OCI-LY7 (cell line): ENCODE data around the gene ROBO1. TPM values are rescaled to one million over a fixed set of nuclear protein-coding genes. Genes with fewer than 3 reads are reported as not detected.

Experiments used
- BruUV-seq: library from RNA; stranded (reverse); fragments of 400-500 nt; replicated peaks from 2 replicates; lab custom pipeline; 2021; lab: Mats Ljungman, UMichigan
- CTCF ChIA-PET: fragments of 300-600 bp; sonication (Branson Sonifier 250); formaldehyde crosslinking; loops from one replicate; lab custom pipeline; 2022; ENCODE audit warnings: antibody characterized with exemption; ENCODE audit not compliant: unreplicated experiment; lab: Charles Lee
- POLR2A ChIA-PET: fragments of 300-600 bp; sonication (Branson Sonifier 250); formaldehyde crosslinking; loops from one replicate; lab custom pipeline; 2022; ENCODE audit warnings: antibody characterized with exemption; lab: Charles Lee
- DNase-seq: peaks from one replicate; pipeline ENCODE4 v3.0.0-alpha.2; 2015; ENCODE audit warnings: low spot score
- H2AFZ ChIP-seq: fragments of 200-600 bp; sonication (generic), shearing (Covaris generic); 2 replicates; pipeline ENCODE4 v1.6.1; 2014; ENCODE audit warnings: mild to moderate bottlenecking, antibody characterized with exemption, low read length, moderate library complexity
- H3K27ac ChIP-seq: fragments of 200-600 bp; sonication (generic); 2 replicates; pipeline ENCODE4 v1.5.1; 2014; ENCODE audit warnings: mixed run types, low read depth, mild to moderate bottlenecking, moderate library complexity, low read length, inconsistent platforms; ENCODE audit not compliant: poor library complexity, severe bottlenecking
- H3K36me3 ChIP-seq: fragments of 200-600 bp; sonication (generic); 2 replicates; pipeline ENCODE4 v1.6.1; 2014; ENCODE audit warnings: mild to moderate bottlenecking, antibody characterized with exemption, low read length, moderate library complexity, mixed read lengths; ENCODE audit not compliant: insufficient read depth
- H3K4me1 ChIP-seq: fragments of 200-600 bp; sonication (generic); 2 replicates; pipeline ENCODE4 v1.5.1; 2014; ENCODE audit warnings: mild to moderate bottlenecking, low read length; ENCODE audit not compliant: insufficient read depth, poor library complexity, severe bottlenecking
- H3K4me2 ChIP-seq: fragments of 200-600 bp; sonication (generic); 2 replicates; pipeline ENCODE4 v1.6.1; 2014; ENCODE audit warnings: mild to moderate bottlenecking, low read length
- H3K4me3 ChIP-seq: fragments of 200-600 bp; sonication (generic); 2 replicates; pipeline ENCODE4 v1.5.1; 2014; ENCODE audit warnings: mild to moderate bottlenecking, low read depth, low read length; ENCODE audit not compliant: poor library complexity, severe bottlenecking
- H3K79me2 ChIP-seq: fragments of 200-600 bp; sonication (generic); 2 replicates; pipeline ENCODE4 v1.6.1; 2016; ENCODE audit warnings: low read depth, mild to moderate bottlenecking, low read length, moderate library complexity, mixed read lengths; ENCODE audit not compliant: insufficient read depth
- H3K9me2 ChIP-seq: fragments of 200-600 bp; sonication (generic); 2 replicates; pipeline ENCODE4 v1.6.1; 2016; ENCODE audit warnings: mild to moderate bottlenecking, low read length, mixed read lengths; ENCODE audit not compliant: insufficient read depth
- H3K9me3 ChIP-seq: fragments of 200-600 bp; sonication (generic); 2 replicates; pipeline ENCODE4 v1.6.1; 2014; ENCODE audit warnings: mild to moderate bottlenecking, mixed run types, low read length, mixed read lengths
- H4K20me1 ChIP-seq: fragments of 200-600 bp; sonication (generic); 2 replicates; pipeline ENCODE4 v1.6.1; 2014; ENCODE audit warnings: mild to moderate bottlenecking, antibody characterized with exemption, low read length, moderate library complexity, mixed read lengths; ENCODE audit not compliant: insufficient read depth
- EZH2phosphoT487 ChIP-seq: fragments of 200-600 bp; sonication (generic); IDR thresholded peaks from 2 replicates; pipeline ENCODE4 v1.6.1; 2018; ENCODE audit warnings: low read depth, borderline replicate concordance, mild to moderate bottlenecking, mixed run types, antibody characterized with exemption, low read length, moderate library complexity, mixed read lengths
- intact Hi-C: fragments of 100-400 bp; cut with micrococcal nuclease; formaldehyde crosslinking; loops from one replicate; pipeline ENCODE4 v1.10.0; 2022; ENCODE audit not compliant: unreplicated experiment
- total RNA-seq, 2 experiments: library from RNA; depleted of rRNA in 1 of 2; stranded (reverse); fragments of >200 nt in 1 of 2; shearing (Covaris generic) in 1 of 2; gene quantifications; 2 replicates each; pipeline ENCODE4 v1.2.3, GENCODE V29; 2014 to 2022
- TF ChIP-seq, protein P1 (sequence below): fragments of 200-600 bp; sonication (generic); conservative IDR thresholded peaks from 2 replicates; pipeline ENCODE4 v1.5.1; 2014; ENCODE audit warnings: mild to moderate bottlenecking, antibody characterized with exemption, low read length, moderate library complexity, mixed read lengths

Gene ROBO1
- total RNA-seq, 2 experiments from 2014 or later = not detected

- no peaks in the 10 kb centered on the region for H3K9me3 ChIP-seq
- no peaks in the 10 kb centered on the region for H3K36me3 ChIP-seq
- TF ChIP-seq, protein P1, sequence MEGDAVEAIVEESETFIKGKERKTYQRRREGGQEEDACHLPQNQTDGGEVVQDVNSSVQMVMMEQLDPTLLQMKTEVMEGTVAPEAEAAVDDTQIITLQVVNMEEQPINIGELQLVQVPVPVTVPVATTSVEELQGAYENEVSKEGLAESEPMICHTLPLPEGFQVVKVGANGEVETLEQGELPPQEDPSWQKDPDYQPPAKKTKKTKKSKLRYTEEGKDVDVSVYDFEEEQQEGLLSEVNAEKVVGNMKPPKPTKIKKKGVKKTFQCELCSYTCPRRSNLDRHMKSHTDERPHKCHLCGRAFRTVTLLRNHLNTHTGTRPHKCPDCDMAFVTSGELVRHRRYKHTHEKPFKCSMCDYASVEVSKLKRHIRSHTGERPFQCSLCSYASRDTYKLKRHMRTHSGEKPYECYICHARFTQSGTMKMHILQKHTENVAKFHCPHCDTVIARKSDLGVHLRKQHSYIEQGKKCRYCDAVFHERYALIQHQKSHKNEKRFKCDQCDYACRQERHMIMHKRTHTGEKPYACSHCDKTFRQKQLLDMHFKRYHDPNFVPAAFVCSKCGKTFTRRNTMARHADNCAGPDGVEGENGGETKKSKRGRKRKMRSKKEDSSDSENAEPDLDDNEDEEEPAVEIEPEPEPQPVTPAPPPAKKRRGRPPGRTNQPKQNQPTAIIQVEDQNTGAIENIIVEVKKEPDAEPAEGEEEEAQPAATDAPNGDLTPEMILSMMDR = no peak
- TF ChIP-seq EZH2phosphoT487 = no peak
- no peak overlapping the region for H3K4me2 ChIP-seq
- H3K9me2 ChIP-seq = no peaks in the 10 kb centered on the region
- no TSS peak for BruUV-seq
- H4K20me1 ChIP-seq = no peaks in the 10 kb centered on the region
- intact Hi-C loops = no loop called here
- H3K4me3 ChIP-seq = no peak overlapping the region
- H3K27ac ChIP-seq = no peak overlapping the region
- ChIA-PET POLR2A (no interaction called here), CTCF (no interaction called here)
- DNase-seq = no peak
- H3K4me1 ChIP-seq = no peaks in the 10 kb centered on the region
- H3K79me2 ChIP-seq = no peaks in the 10 kb centered on the region
- no peak overlapping the region for H2AFZ ChIP-seq
Observed at GRCh38 chr3:79555655-79556054, 212.1 kb downstream of the ROBO1 start.

GRCh38 chr3:79551997-79552396 lies 215.8 kb downstream of the ROBO1 start:
- H3K4me2 ChIP-seq = no peak overlapping the region
- no peaks in the 10 kb centered on the region for H3K4me1 ChIP-seq
- TF ChIP-seq EZH2phosphoT487 = no peak
- TF ChIP-seq, protein P1 = no peak
- no peaks in the 10 kb centered on the region for H3K79me2 ChIP-seq
- ChIA-PET CTCF (no interaction called here), POLR2A (interaction anchor here (0.6 to 0.7 kb wide), 2 partner anchors 10 to 241 kb away, joined by 3 read pairs; no protein-coding TSS in a partner anchor)
- intact Hi-C loops = no loop called here
- H3K36me3 ChIP-seq = no peaks in the 10 kb centered on the region
- no peak overlapping the region for H3K27ac ChIP-seq
- no TSS peak for BruUV-seq
- no peaks in the 10 kb centered on the region for H4K20me1 ChIP-seq
- H3K9me3 ChIP-seq = no peaks in the 10 kb centered on the region
- H3K4me3 ChIP-seq = no peak overlapping the region
- no peak for DNase-seq
- no peaks in the 10 kb centered on the region for H3K9me2 ChIP-seq
- no peak overlapping the region for H2AFZ ChIP-seq

- CTCF ChIA-PET = no interaction called here
- H3K9me3 ChIP-seq = no peaks in the 10 kb centered on the region
- H3K4me2 ChIP-seq = no peak overlapping the region
- POLR2A ChIA-PET = interaction anchor here (0.7 kb wide), 1 partner anchor 9 kb away, joined by 3 read pairs; no protein-coding TSS in a partner anchor
- no peak for TF ChIP-seq EZH2phosphoT487
- TF ChIP-seq, protein P1 = no peak
- intact Hi-C loops = no loop called here
- H3K36me3 ChIP-seq = no peaks in the 10 kb centered on the region
- H3K4me3 ChIP-seq = no peak overlapping the region
- H3K79me2 ChIP-seq = no peaks in the 10 kb centered on the region
- H3K9me2 ChIP-seq = no peaks in the 10 kb centered on the region
- BruUV-seq = no TSS peak
- H3K4me1 ChIP-seq = no peaks in the 10 kb centered on the region
- H2AFZ ChIP-seq = no peak overlapping the region
- H4K20me1 ChIP-seq = no peaks in the 10 kb centered on the region
- DNase-seq = no peak
- no peak overlapping the region for H3K27ac ChIP-seq
Observed at GRCh38 chr3:79551321-79551892, 216.4 kb downstream of the ROBO1 start.
